Inferior parietal cortex (tissue), 1 donor: Measurements from ENCODE around the gene NPHP4.

Experiments used
- DNase-seq: peaks from one replicate; pipeline ENCODE4 v3.0.0-alpha.2; 2016; ENCODE audit errors: extremely low spot score

NPHP4 gene

GRCh38 chr1:5879421-5879820, 112.8 kb downstream of the NPHP4 start:
- DNase-seq: no peak

- DNase-seq: no peak
Observed at GRCh38 chr1:5878971-5879370, 113.3 kb downstream of the NPHP4 start.

DNA sequence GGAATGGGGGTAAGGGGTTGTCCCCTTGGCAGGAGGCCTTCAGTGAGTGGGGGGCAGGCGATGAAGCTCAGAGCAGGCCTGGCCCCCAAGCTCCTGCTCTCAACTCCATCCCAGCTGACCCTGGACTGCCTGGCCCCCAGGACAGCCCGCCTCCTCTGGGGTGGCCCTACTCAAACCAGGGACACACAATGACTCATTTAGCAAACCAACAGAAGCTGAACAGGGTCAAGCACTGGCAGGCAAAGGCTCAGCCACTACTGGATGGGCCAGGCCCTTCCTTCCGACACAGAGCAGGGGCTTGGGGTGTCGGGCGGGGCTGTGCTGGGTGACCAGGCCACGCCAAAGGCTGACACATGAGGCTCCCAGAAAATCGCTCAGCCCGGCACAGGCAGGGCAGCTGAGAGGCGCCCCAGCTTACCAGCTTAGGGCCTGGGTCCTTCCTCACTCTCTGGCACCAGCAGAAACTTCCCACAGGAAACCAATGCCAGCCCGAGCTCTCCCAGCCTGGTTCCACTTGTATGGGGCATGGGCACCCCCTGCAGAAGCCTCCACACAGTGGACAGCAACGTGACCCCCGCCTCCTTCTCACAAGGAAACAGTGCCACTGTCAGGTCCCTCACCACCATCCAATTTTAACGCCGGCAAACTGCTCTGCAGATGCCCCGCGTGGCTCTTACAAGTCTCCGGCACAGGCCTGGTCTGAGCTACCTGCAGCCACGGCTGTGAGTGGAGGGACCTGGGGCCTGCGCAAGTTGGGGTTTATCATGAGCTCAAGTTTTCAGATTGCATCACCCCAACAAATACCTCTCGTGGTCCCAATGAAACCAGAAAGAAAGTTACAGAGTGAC, 114.3 kb downstream of the NPHP4 start:
- DNase-seq: no peak

DNA sequence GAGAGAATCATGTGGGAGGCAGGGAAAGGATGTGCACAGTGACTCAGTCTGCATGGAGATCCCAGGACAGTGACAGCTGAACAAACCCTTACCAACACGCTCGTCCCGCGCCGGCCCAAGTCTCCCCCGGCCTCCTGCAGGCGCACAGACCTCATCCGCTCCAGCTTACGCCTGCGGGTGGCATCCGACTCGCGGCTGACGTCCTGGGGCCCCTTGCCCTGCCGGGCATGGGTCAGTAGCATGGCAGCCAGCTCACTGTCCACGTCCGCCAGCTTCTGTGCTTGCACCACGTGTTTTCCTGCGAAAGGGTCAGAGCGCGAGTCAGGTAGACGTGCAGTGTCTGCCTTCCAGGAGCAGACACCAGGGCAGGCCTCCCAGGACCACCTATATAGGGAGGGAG, 115.2 kb downstream of the NPHP4 start:
- DNase-seq: no peak

- no peak for DNase-seq
Observed at GRCh38 chr1:5876094-5876650, 116.1 kb downstream of the NPHP4 start.

GRCh38 chr1:5875345-5875910, 116.8 kb downstream of the NPHP4 start:
- no peak for DNase-seq

- DNase-seq: no peak
Observed at GRCh38 chr1:5874416-5875110, 117.7 kb downstream of the NPHP4 start.

GRCh38 chr1:5873556-5873955, 118.7 kb downstream of the NPHP4 start:
- DNase-seq: no peak

DNA sequence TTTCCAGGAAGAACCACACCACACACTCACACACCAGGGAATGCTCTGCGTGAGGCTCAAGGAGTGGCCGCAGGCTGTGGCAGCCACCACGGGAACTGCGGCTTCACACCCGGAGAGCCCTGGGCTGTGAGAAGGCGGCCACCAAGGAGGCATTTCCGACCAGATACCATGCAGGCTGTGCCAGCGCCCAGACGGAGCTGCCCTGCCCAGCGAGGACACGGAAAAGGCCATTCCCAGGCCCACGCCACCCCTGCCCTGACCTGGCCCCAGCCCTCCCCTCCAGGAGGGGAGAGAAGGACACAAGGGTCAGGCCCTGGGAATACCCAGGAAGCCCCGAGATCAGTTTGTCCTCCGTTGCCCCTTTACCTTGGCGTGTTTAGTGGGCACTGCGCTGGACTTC, 119.3 kb downstream of the NPHP4 start:
- DNase-seq: no peak

GRCh38 chr1:5868931-5869500, 123.2 kb downstream of the NPHP4 start:
- no peak for DNase-seq

GRCh38 chr1:5865774-5866173, 126.5 kb downstream of the NPHP4 start:
- no peak for DNase-seq

DNA sequence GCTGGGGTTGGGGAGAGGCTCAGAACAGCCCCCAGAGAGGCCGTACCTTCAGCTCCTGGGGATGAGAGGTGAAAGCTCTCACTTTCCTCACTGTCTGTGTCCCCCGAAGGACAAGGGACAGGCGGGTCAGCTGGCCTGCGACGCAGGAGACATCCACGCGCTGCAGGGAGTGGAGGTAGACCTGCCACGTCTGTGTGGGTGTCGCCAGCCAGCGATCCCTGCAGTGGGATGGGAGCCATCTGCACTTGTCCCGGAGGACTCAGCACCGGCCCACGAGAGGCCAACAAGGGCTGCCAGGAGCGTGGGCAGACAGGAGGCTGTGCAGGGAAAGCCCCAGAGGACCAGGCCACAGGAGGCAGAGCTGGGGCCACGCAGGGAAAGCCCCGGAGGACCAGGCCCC, 127.2 kb downstream of the NPHP4 start:
- DNase-seq: no peak

DNA sequence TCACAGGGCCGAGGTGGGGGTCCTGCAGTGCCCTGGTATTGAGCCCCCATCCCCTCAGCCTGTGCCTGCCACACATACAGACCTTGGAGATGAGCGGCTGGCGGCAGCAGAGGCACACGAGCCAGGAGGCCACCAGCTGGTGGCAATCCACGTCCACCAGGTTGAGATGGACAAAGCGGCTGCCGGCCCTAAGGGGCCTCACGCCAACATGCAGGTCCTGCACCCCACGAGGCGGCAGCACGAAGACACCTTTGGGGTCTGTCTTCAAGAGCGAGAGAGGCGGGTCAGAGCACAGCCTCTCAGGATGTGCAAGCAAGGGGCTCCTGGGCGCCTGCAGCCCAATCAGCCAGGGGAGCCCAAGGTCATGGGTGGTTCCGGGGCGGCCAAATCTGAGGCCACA, 128.0 kb downstream of the NPHP4 start:
- DNase-seq: no peak

GRCh38 chr1:5863238-5863637, 129.0 kb downstream of the NPHP4 start:
- no peak for DNase-seq

- no peak for DNase-seq
Observed at GRCh38 chr1:5861871-5862825, 130.1 kb downstream of the NPHP4 start.

GRCh38 chr1:5860277-5860676, 131.9 kb downstream of the NPHP4 start:
- no peak for DNase-seq

DNA sequence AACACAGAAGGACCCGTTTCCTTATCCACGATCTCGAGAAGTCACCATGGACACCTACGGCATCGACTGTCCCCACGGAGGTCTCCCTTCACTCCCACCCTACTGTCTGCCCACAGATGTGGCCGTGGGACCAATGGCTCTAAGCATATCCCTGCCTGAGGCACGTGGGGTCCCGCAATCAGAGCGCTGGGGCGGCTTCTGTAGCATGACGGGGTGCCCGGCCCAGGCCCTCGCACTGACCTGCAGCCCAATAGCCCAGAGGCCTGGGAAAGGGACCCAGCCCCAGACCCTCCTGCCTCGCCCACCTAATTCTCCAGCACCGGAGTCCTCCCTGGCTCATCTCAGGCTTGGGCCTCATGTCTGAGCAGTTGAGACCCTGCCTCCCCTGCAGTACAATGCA, 132.5 kb downstream of the NPHP4 start:
- no peak for DNase-seq

DNA sequence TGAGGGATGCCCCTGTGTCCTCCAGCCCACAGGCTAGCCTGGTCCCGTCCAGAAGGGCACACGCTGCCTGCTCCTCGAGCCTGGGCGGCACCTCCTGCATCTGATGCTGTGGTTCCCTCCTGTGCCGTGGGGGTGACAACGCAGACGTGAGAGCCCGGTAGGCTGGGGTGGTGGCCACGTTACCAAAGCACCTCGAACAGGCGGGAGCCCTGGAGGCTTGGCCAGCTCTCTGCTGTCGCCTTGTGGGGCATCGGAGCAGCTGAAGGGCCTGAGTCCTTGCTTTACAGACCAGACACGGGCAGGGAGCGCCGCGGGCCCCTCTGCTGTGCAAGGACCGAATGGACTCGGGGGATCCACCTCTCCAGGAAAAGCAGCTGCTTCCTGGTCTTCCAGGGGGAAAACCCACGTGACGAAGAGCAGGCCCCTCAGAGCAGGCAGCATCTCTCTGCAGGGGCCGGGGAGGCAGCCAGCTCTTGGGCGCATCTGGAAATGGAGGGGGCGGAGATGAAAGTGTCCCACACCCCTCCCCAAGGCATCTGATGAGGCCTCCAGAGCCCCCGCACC, 133.3 kb downstream of the NPHP4 start:
- DNase-seq: no peak

GRCh38 chr1:5858246-5858645, 134.0 kb downstream of the NPHP4 start:
- DNase-seq: no peak

GRCh38 chr1:5857508-5858090, 134.6 kb downstream of the NPHP4 start:
- no peak for DNase-seq
